CD4-positive, alpha-beta T cell (primary cell): ENCODE measurements around the gene ANKRD1. TPM values are rescaled to one million over a fixed set of nuclear protein-coding genes. Genes with fewer than 3 reads are reported as not detected.

Source experiments
- ATAC-seq: fragments of 200-7000 bp; cut with Tn5 transposase; one replicate; pipeline ENCODE4 v1.10.0; 2022; ENCODE audit warnings: mild to moderate bottlenecking; ENCODE audit not compliant: poor library complexity
- CTCF ChIA-PET: fragments of 350-600 bp; sonication (Branson Sonifier 250); formaldehyde crosslinking; loops from one replicate; lab custom pipeline; 2021; ENCODE audit warnings: antibody characterized with exemption, inconsistent platforms; lab: Charles Lee
- POLR2A ChIA-PET: fragments of 350-600 bp; sonication (Branson Sonifier 250); formaldehyde crosslinking; loops from one replicate; lab custom pipeline; 2021; ENCODE audit warnings: antibody characterized with exemption, inconsistent platforms; lab: Charles Lee
- DNase-seq, 14 experiments: peaks; one replicate each; pipeline ENCODE4 v3.0.0-alpha.2; 2013 to 2020; ENCODE audit warnings: mixed read lengths in 2 of 14
- H3K27ac ChIP-seq, 2 donors: one replicate each; pipeline versions ENCODE4 v1.5.1 to v1.7.0; 2013; ENCODE audit warnings: low read length in 2 of 2, low read depth in 1 of 2, mild to moderate bottlenecking in 1 of 2
- H3K27me3 ChIP-seq, 2 experiments: 1 replicate in 1 of 2; 2 replicates in 1 of 2; pipeline versions ENCODE4 v1.6.1 to v1.7.0; 2013; ENCODE audit warnings: low read length in 2 of 2, control low read depth in 1 of 2, mild to moderate bottlenecking in 1 of 2, moderate library complexity in 1 of 2; ENCODE audit not compliant: insufficient read depth in 2 of 2, control insufficient read depth in 1 of 2
- H3K36me3 ChIP-seq: one replicate; pipeline ENCODE4 v1.6.1; 2013; ENCODE audit warnings: low read length, control low read depth; ENCODE audit not compliant: insufficient read depth
- H3K4me1 ChIP-seq: one replicate; pipeline ENCODE4 v1.6.1; 2013; ENCODE audit warnings: low read length, control low read depth; ENCODE audit not compliant: insufficient read depth
- H3K4me3 ChIP-seq: one replicate; pipeline ENCODE4 v1.5.1; 2013; ENCODE audit warnings: mild to moderate bottlenecking, low read length, moderate library complexity
- H3K9me3 ChIP-seq, 2 experiments: 1 replicate in 1 of 2; 2 replicates in 1 of 2; pipeline versions ENCODE4 v1.6.1 to v1.7.0; 2013; ENCODE audit warnings: low read length in 2 of 2, mild to moderate bottlenecking in 2 of 2, control low read depth in 1 of 2, moderate library complexity in 1 of 2; ENCODE audit not compliant: control insufficient read depth in 1 of 2, insufficient read depth in 1 of 2
- H3K27ac Mint-ChIP-seq: one replicate; pipeline ENCODE4 v1.8.0; 2020; ENCODE audit warnings: mixed read lengths
- H3K27me3 Mint-ChIP-seq: one replicate; pipeline ENCODE4 v1.8.0; 2021; ENCODE audit warnings: mixed read lengths
- H3K36me3 Mint-ChIP-seq: one replicate; pipeline ENCODE4 v1.8.0; 2021; ENCODE audit warnings: low read depth, mixed read lengths
- H3K4me1 Mint-ChIP-seq: one replicate; pipeline ENCODE4 v1.8.0; 2021; ENCODE audit warnings: low read depth, mixed read lengths
- H3K4me3 Mint-ChIP-seq: one replicate; pipeline ENCODE4 v1.8.0; 2020; ENCODE audit warnings: mild to moderate bottlenecking, mixed read lengths
- H3K9me3 Mint-ChIP-seq: one replicate; pipeline ENCODE4 v1.8.0; 2020; ENCODE audit warnings: mixed read lengths
- intact Hi-C, 2 experiments: fragments of 100-400 bp; cut with DNase I in 1 of 2; cut with micrococcal nuclease in 1 of 2; formaldehyde crosslinking; loops; one replicate each; pipeline versions ENCODE4 v1.15.1 to v1.9.0; 2023 to 2025; cut with DNase I, micrococcal nuclease
- total RNA-seq, 174 experiments: library from RNA in 2 of 174; stranded (reverse) in 2 of 174; gene quantifications; one replicate each; pipeline ENCODE4 v1.2.3 and lab custom pipeline; 2021 to 2026
- TF ChIP-seq, protein P1 (sequence below): fragments of 200-600 bp; IDR thresholded peaks from one replicate; pipeline ENCODE4 v1.8.0; 2022; ENCODE audit warnings: antibody characterized with exemption, mild to moderate bottlenecking

The ANKRD1 gene
- total RNA-seq, 2 experiments from 2014 or later: not detected

GRCh38 chr10:90968328-90969081 is 47.6 kb upstream of the ANKRD1 start:
- H3K36me3 Mint-ChIP-seq: no peaks in the 10 kb centered on the region
- H3K9me3 ChIP-seq: no peaks in the 10 kb centered on the region
- ChIA-PET POLR2A (no interaction called here), CTCF (no interaction called here)
- no peak overlapping the region for H3K4me3 ChIP-seq
- H3K4me3 Mint-ChIP-seq: no peak overlapping the region
- intact Hi-C loops: no loop called here
- no peak overlapping the region for H3K27ac Mint-ChIP-seq
- no peaks in the 10 kb centered on the region for H3K27me3 ChIP-seq
- no peaks in the 10 kb centered on the region for H3K9me3 Mint-ChIP-seq
- H3K27ac ChIP-seq: no peak overlapping the region
- no peaks in the 10 kb centered on the region for H3K4me1 ChIP-seq
- DNase-seq: no peak
- TF ChIP-seq, protein P1, sequence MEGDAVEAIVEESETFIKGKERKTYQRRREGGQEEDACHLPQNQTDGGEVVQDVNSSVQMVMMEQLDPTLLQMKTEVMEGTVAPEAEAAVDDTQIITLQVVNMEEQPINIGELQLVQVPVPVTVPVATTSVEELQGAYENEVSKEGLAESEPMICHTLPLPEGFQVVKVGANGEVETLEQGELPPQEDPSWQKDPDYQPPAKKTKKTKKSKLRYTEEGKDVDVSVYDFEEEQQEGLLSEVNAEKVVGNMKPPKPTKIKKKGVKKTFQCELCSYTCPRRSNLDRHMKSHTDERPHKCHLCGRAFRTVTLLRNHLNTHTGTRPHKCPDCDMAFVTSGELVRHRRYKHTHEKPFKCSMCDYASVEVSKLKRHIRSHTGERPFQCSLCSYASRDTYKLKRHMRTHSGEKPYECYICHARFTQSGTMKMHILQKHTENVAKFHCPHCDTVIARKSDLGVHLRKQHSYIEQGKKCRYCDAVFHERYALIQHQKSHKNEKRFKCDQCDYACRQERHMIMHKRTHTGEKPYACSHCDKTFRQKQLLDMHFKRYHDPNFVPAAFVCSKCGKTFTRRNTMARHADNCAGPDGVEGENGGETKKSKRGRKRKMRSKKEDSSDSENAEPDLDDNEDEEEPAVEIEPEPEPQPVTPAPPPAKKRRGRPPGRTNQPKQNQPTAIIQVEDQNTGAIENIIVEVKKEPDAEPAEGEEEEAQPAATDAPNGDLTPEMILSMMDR: no peak
- no peaks in the 10 kb centered on the region for H3K36me3 ChIP-seq
- H3K4me1 Mint-ChIP-seq: no peaks in the 10 kb centered on the region
- peaks cover 4% of the 10 kb centered on the region for H3K27me3 Mint-ChIP-seq
- no peak for ATAC-seq

GRCh38 chr10:90967865-90968264 is 47.0 kb upstream of the ANKRD1 start:
- H3K36me3 ChIP-seq: no peaks in the 10 kb centered on the region
- no peak overlapping the region for H3K4me3 ChIP-seq
- Mint-ChIP-seq H3K27me3 (no peaks in the 10 kb centered on the region), H3K27ac (no peak overlapping the region), H3K36me3 (no peaks in the 10 kb centered on the region), H3K4me1 (no peaks in the 10 kb centered on the region), H3K9me3 (no peaks in the 10 kb centered on the region), H3K4me3 (no peak overlapping the region)
- DNase-seq: no peak
- CTCF ChIA-PET: no interaction called here
- no peak for ATAC-seq
- intact Hi-C loops: no loop called here
- POLR2A ChIA-PET: no interaction called here
- H3K27ac ChIP-seq: no peak overlapping the region
- no peaks in the 10 kb centered on the region for H3K9me3 ChIP-seq
- TF ChIP-seq, protein P1: no peak
- H3K4me1 ChIP-seq: no peaks in the 10 kb centered on the region
- no peaks in the 10 kb centered on the region for H3K27me3 ChIP-seq

- ATAC-seq (no peak), DNase-seq (no peak)
- no peak overlapping the region for H3K4me3 ChIP-seq
- TF ChIP-seq, protein P1: no peak
- POLR2A ChIA-PET: no interaction called here
- no peaks in the 10 kb centered on the region for H3K36me3 ChIP-seq
- Mint-ChIP-seq H3K36me3 (no peaks in the 10 kb centered on the region), H3K4me3 (no peak overlapping the region), H3K27ac (no peak overlapping the region), H3K27me3 (no peaks in the 10 kb centered on the region), H3K4me1 (no peaks in the 10 kb centered on the region), H3K9me3 (no peaks in the 10 kb centered on the region)
- H3K9me3 ChIP-seq: no peaks in the 10 kb centered on the region
- H3K27me3 ChIP-seq: no peaks in the 10 kb centered on the region
- CTCF ChIA-PET: interaction anchor here (0.9 kb wide), 1 partner anchor 21 kb away, joined by 3 read pairs; no protein-coding TSS in a partner anchor
- intact Hi-C loops: no loop called here
- H3K27ac ChIP-seq: no peak overlapping the region
- no peaks in the 10 kb centered on the region for H3K4me1 ChIP-seq
Measured at GRCh38 chr10:90966146-90966545, 45.3 kb upstream of the ANKRD1 start.
